Measurements from ENCODE around the gene F11R.
"Not testable (repeated sequence)": the region's sequence is repeated elsewhere in the genome, so short reads cannot be mapped to it uniquely, and the experiment has no call there.

F11R gene

GRCh38 chr1:161039546-161039945, 18.6 kb upstream of the F11R start:
- no peak for DNase-seq

GRCh38 chr1:161039154-161039545, 18.2 kb upstream of the F11R start:
- no peak for DNase-seq

- DNase-seq = peak; percentile 96
These were observed 17.7 kb upstream of the F11R start, which contains the start of gene TSTD1 for GRCh38 chr1:161038523-161039153. TSTD1 (minus strand) TSS chr1:161038964; CDS start chr1:161038889, 75 bp downstream.

- DNase-seq = no peak
These were observed 16.9 kb upstream of the F11R start for GRCh38 chr1:161037661-161038522.

- DNase-seq = no peak
These were observed 12.8 kb upstream of the F11R start for GRCh38 chr1:161033751-161034150.

- DNase-seq = no peak
These were observed 11.5 kb upstream of the F11R start for GRCh38 chr1:161032409-161032808.

GRCh38 chr1:161031874-161032273, 10.9 kb upstream of the F11R start:
- no peak for DNase-seq

GRCh38 chr1:161029466-161029865, 8.5 kb upstream of the F11R start:
- DNase-seq = not testable (repeated sequence)

GRCh38 chr1:161026954-161027353, 6.0 kb upstream of the F11R start:
- not testable (repeated sequence) for DNase-seq

- not testable (repeated sequence) for DNase-seq
These were observed 1.5 kb upstream of the F11R start for GRCh38 chr1:161022432-161022831.

- no peak for DNase-seq
These were observed 1.0 kb upstream of the F11R start for GRCh38 chr1:161021970-161022353.

GRCh38 chr1:161021165-161021969, 415 bp upstream of the F11R start:
- DNase-seq = peak; percentile 94

- DNase-seq = peak; percentile 61
These were observed 1.0 kb downstream of the F11R start for GRCh38 chr1:161019751-161020495.

GRCh38 chr1:161019111-161019660, 1.8 kb downstream of the F11R start:
- DNase-seq = peak; percentile 24

GRCh38 chr1:161018631-161018930, 2.4 kb downstream of the F11R start:
- DNase-seq = peak; percentile 4

- DNase-seq = no peak
These were observed 3.0 kb downstream of the F11R start for GRCh38 chr1:161017756-161018630.

- not testable (repeated sequence) for DNase-seq
These were observed 3.8 kb downstream of the F11R start for GRCh38 chr1:161017181-161017580.

- not testable (repeated sequence) for DNase-seq
These were observed 4.3 kb downstream of the F11R start for GRCh38 chr1:161016683-161017082.

- DNase-seq = peak; percentile 84
These were observed 7.3 kb downstream of the F11R start for GRCh38 chr1:161013488-161014230.

- no peak for DNase-seq
These were observed 7.8 kb downstream of the F11R start for GRCh38 chr1:161013131-161013487.

- DNase-seq = no peak
These were observed 8.5 kb downstream of the F11R start for GRCh38 chr1:161012420-161012819.

Measured in activated effector memory CD4-positive, alpha-beta T cell treated with anti-CD3 and anti-CD28 coated beads, Interleukin-2, amount 50 U/mL, for 16 hours (primary cell).